Liver (tissue), 3 donors: Measurements from ENCODE around the gene LIPE.

Source experiments
- ATF3 ChIP-seq: IDR thresholded peaks from 2 replicates; pipeline ENCODE4 v1.6.1; 2016; ENCODE audit warnings: antibody characterized with exemption
- CTCF ChIP-seq: fragments of 150-350 bp; IDR thresholded peaks from 2 replicates; pipeline ENCODE4 v1.5.1; 2017; ENCODE audit warnings: improper control_type of control experiment, low read depth, low read length; ENCODE audit not compliant: missing input control
- EGR1 ChIP-seq, 2 donors: IDR thresholded peaks; 2 replicates each; pipeline ENCODE4 v1.6.1; 2016 to 2018; ENCODE audit warnings: antibody characterized with exemption in 2 of 2, low read depth in 2 of 2
- MAX ChIP-seq: IDR thresholded peaks from 2 replicates; pipeline ENCODE4 v1.6.1; 2016; ENCODE audit warnings: antibody characterized with exemption
- RAD21 ChIP-seq, 2 donors: IDR thresholded peaks; 2 replicates each; pipeline ENCODE4 v1.6.1; 2016; ENCODE audit warnings: antibody characterized with exemption in 2 of 2, mild to moderate bottlenecking in 2 of 2
- RXRA ChIP-seq, 2 donors: IDR thresholded peaks; 2 replicates each; pipeline ENCODE4 v1.6.1; 2017 to 2018; ENCODE audit warnings: antibody characterized with exemption in 2 of 2, mild to moderate bottlenecking in 1 of 2
- SP1 ChIP-seq: IDR thresholded peaks from 2 replicates; pipeline ENCODE4 v1.6.1; 2018; ENCODE audit warnings: antibody characterized with exemption, mild to moderate bottlenecking
- TAF1 ChIP-seq: conservative IDR thresholded peaks from 2 replicates; pipeline ENCODE4 v1.6.1; 2016; ENCODE audit warnings: antibody characterized with exemption, mild to moderate bottlenecking
- YY1 ChIP-seq: IDR thresholded peaks from 2 replicates; pipeline ENCODE4 v1.6.1; 2016; ENCODE audit warnings: antibody characterized with exemption, mild to moderate bottlenecking
- donor health status: healthy.
- donor health status: healthy.

- TF ChIP-seq ATF3 (no peak), CTCF (no peak), RXRA (IDR thresholded peaks at IDR 0.05) (no peak), RAD21 (IDR thresholded peaks at IDR 0.05) (no peak), YY1 (no peak), MAX (no peak), EGR1 (IDR thresholded peaks at IDR 0.05; ENCODE audit: low read depth in 2 of 2) (no peak), SP1 (no peak), TAF1 (no peak)
Measured at GRCh38 chr19:42452590-42452989, 25.4 kb upstream of the LIPE start.
